ENCODE data around the gene GLIPR2.

DNA sequence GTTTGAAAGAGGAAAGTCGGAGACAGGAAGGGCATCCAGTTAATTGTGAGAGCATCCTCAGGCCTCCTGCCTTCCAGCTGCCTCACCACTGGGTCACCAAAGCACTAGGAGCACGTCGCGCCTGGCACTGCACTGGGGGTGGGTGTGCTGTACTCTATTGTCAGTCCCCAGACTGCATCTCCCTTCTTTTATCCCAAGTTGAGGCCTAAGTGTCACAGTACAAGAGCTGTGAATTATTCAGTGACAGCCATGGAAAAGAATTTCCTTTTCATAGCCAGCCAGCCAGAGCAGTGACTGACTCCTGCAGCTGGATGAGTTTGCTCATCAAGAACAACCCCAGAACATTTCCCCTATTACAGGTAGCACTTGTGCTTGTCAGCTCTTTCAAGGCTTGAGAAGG lies 70.5 kb downstream of the GLIPR2 start:
- TF ChIP-seq, protein P1, sequence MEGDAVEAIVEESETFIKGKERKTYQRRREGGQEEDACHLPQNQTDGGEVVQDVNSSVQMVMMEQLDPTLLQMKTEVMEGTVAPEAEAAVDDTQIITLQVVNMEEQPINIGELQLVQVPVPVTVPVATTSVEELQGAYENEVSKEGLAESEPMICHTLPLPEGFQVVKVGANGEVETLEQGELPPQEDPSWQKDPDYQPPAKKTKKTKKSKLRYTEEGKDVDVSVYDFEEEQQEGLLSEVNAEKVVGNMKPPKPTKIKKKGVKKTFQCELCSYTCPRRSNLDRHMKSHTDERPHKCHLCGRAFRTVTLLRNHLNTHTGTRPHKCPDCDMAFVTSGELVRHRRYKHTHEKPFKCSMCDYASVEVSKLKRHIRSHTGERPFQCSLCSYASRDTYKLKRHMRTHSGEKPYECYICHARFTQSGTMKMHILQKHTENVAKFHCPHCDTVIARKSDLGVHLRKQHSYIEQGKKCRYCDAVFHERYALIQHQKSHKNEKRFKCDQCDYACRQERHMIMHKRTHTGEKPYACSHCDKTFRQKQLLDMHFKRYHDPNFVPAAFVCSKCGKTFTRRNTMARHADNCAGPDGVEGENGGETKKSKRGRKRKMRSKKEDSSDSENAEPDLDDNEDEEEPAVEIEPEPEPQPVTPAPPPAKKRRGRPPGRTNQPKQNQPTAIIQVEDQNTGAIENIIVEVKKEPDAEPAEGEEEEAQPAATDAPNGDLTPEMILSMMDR (IDR thresholded peaks at IDR 0.05): no peak
- TF ChIP-seq POLR2A (IDR thresholded peaks at IDR 0.05): no peak
